A673 (cell line): ENCODE measurements around the gene NR5A1.

ENCODE experiments used
- CTCF ChIP-seq: fragments of 300-800, 200-600 bp; sonication (generic); conservative IDR thresholded peaks from 2 replicates; pipeline ENCODE4 v1.5.1; 2017; ENCODE audit warnings: low read depth, mild to moderate bottlenecking, antibody characterized with exemption, low read length, moderate library complexity, mixed read lengths
- EZH2 ChIP-seq: fragments of 200-600 bp; sonication (generic); IDR thresholded peaks from 2 replicates; pipeline ENCODE4 v1.6.1; 2017; ENCODE audit warnings: borderline replicate concordance, low read depth, mild to moderate bottlenecking, mixed read lengths, antibody characterized with exemption, low read length; ENCODE audit not compliant: poor library complexity, severe bottlenecking

- TF ChIP-seq CTCF = no peak
- TF ChIP-seq EZH2 = no peak
Measured at GRCh38 chr9:124473310-124473709, 33.9 kb downstream of the NR5A1 start.
